K562 (cell line): ENCODE data around the gene NOL12. TPM values are rescaled to one million over a fixed set of nuclear protein-coding genes. Genes with fewer than 3 reads are reported as not detected.

Experiments
- ETV6 ChIP-seq, 3 experiments: fragments of 150-350 bp in 1 of 3; sonication (generic) in 1 of 3; formaldehyde crosslinking in 1 of 3; IDR thresholded peaks; 2 replicates each; pipeline versions ENCODE4 v1.6.1 to v1.8.0; 2014 to 2022; ENCODE audit warnings: borderline replicate concordance in 2 of 3, low read depth in 2 of 3, antibody characterized with exemption in 1 of 3, low read length in 1 of 3, mild to moderate bottlenecking in 1 of 3, missing genetic modification reagents in 1 of 3
- HDAC6 ChIP-seq: IDR thresholded peaks from 2 replicates; pipeline ENCODE4 v1.6.1; 2012; ENCODE audit warnings: low read depth, mild to moderate bottlenecking, control low read depth, inconsistent platforms, low read length, moderate library complexity
- HDGF ChIP-seq: fragments of 450-650 bp; IDR thresholded peaks from 2 replicates; pipeline ENCODE4 v1.6.1; 2016
- HMG20A ChIP-seq: fragments of 450-650 bp; formaldehyde crosslinking; conservative IDR thresholded peaks from 2 replicates; pipeline ENCODE4 v1.4.0; 2020; ENCODE audit warnings: mild to moderate bottlenecking, mixed read lengths
- HNRNPLL ChIP-seq: fragments of 200-400 bp; formaldehyde crosslinking; IDR thresholded peaks from 2 replicates; pipeline ENCODE4 v1.6.1; 2017; ENCODE audit warnings: low read length, low read depth, mild to moderate bottlenecking; ENCODE audit not compliant: poor library complexity, severe bottlenecking
- MXI1 ChIP-seq: IDR thresholded peaks from 2 replicates; pipeline ENCODE4 v1.6.1; 2011; ENCODE audit warnings: low read depth, mild to moderate bottlenecking, improper control_type of control experiment, low read length
- NCOA4 ChIP-seq: fragments of 450-650 bp; IDR thresholded peaks from 2 replicates; pipeline ENCODE4 v1.6.1; 2018; ENCODE audit warnings: mild to moderate bottlenecking; ENCODE audit not compliant: partially characterized antibody
- NUFIP1 ChIP-seq: fragments of 450-650 bp; IDR thresholded peaks from 2 replicates; pipeline ENCODE4 v1.6.1; 2018; ENCODE audit not compliant: partially characterized antibody
- SAP30 ChIP-seq: fragments of 200-600 bp; sonication (generic); IDR thresholded peaks from 2 replicates; pipeline ENCODE4 v1.6.1; 2012; ENCODE audit warnings: borderline replicate concordance, low read depth, mild to moderate bottlenecking, moderate library complexity, low read length, control low read depth, inconsistent platforms; ENCODE audit not compliant: insufficient read depth, poor library complexity, severe bottlenecking
- SIN3A ChIP-seq, 2 experiments: fragments of 150-350 bp in 1 of 2; IDR thresholded peaks; 2 replicates each; pipeline ENCODE4 v1.6.1; 2011 to 2016; ENCODE audit warnings: borderline replicate concordance in 2 of 2, low read depth in 2 of 2, low read length in 2 of 2, mild to moderate bottlenecking in 2 of 2, moderate library complexity in 2 of 2; ENCODE audit not compliant: control insufficient read depth in 1 of 2
- SMAD1 ChIP-seq: fragments of 150-350 bp; IDR thresholded peaks from 2 replicates; pipeline ENCODE4 v1.6.1; 2014; ENCODE audit warnings: low read length, low read depth; ENCODE audit not compliant: partially characterized antibody
- SPI1 ChIP-seq: IDR thresholded peaks from 2 replicates; pipeline ENCODE4 v1.6.1; 2011; ENCODE audit warnings: low read depth, low read length, control low read depth, borderline replicate concordance
- polyA plus RNA-seq, 8 experiments: library from polyadenylated mRNA; depleted of rRNA in 4 of 8; stranded (reverse) in 5 of 8; unstranded in 3 of 8; fragments of >200 nt; fragmentation: Nextera tagmentation in 2 of 8; fragmentation: Illumina TruSeq in 1 of 8; extraction: Ambion mirVana in 2 of 8; extraction: Trizol in 1 of 8; gene quantifications; 2 replicates each; pipeline versions ENCODE4 v1.2.1 to v1.2.3, GENCODE V29; 2011 to 2014; ENCODE audit warnings: inconsistent platforms in 1 of 8, missing spikeins in 1 of 8
- total RNA-seq, 7 experiments: library from RNA; depleted of rRNA in 6 of 7; stranded (reverse); fragments of >200 nt in 6 of 7; fragmentation: Illumina TruSeq in 2 of 7; extraction: Trizol in 2 of 7; gene quantifications; 2 replicates each; pipeline versions ENCODE4 v1.2.1 to v1.2.3, GENCODE V29; 2011 to 2021; ENCODE audit warnings: low replicate concordance in 1 of 7
- TF ChIP-seq, protein P1 (sequence below): fragments of 250-450 bp; sonication (Bioruptor Pico); IDR thresholded peaks from 2 replicates; pipeline ENCODE4 v1.6.1; 2021; ENCODE audit warnings: mild to moderate bottlenecking
- TF ChIP-seq, protein P2 (sequence below): fragments of 200-800 bp; sonication (Bioruptor generic); IDR thresholded peaks from 2 replicates; pipeline ENCODE4 v1.6.1; 2017; ENCODE audit warnings: missing genetic modification characterization, missing compliant biosample characterization
- TF ChIP-seq, protein P3 (sequence below): fragments of 250-450 bp; sonication (Bioruptor Pico); IDR thresholded peaks from 2 replicates; pipeline ENCODE4 v1.5.0; 2021

Gene NOL12
- total and polyA plus RNA-seq, 9 of the 15 experiments (the other 6 are each of a cell fraction or from before 2014, with no cell fraction given) = 2.8 to 40.9 (median 28.5) TPM

DNA sequence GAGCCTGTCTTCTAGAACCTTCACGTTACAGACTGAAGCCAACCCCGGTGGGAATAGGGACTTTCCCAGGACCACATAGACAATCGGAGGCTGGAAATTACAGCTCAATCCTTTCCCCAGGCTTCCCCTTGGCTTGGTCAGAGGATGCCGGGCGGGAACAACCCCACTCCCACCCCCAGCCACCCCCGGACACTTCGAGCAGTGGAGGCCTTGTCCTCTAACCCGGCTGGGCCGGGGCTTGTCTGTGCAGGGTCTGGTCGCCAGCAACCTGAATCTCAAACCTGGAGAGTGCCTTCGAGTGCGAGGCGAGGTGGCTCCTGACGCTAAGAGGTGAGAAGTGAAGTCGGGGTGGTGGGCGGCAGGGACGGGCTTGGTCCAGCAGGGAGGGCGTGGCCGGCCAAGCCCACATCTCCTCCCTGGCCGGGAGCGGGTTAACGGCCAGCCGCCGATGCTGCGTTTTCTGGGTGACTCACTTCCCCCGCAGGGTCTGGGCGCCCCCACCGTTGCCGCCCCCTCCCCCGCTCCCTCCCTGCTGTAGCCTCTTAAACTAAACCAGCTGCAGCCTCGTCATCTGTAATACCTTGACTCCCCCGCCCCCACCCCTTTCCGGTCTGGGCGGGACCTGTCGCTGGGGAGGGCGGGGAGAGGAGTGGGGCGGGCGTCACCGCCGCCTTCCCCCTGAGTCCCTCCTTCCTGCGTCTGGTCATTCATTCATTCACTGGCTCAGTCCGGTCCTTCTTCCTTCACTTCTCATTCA is 9.2 kb upstream of the NOL12 start (continued):
- TF ChIP-seq, protein P1, sequence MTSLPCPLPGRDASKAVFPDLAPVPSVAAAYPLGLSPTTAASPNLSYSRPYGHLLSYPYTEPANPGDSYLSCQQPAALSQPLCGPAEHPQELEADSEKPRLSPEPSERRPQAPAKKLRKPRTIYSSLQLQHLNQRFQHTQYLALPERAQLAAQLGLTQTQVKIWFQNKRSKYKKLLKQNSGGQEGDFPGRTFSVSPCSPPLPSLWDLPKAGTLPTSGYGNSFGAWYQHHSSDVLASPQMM (CRISPR knock-in tag) = no peak
- TF ChIP-seq HNRNPLL = no peak
- no peak for TF ChIP-seq NCOA4
- TF ChIP-seq SMAD1 = no peak
- TF ChIP-seq, protein P2, sequence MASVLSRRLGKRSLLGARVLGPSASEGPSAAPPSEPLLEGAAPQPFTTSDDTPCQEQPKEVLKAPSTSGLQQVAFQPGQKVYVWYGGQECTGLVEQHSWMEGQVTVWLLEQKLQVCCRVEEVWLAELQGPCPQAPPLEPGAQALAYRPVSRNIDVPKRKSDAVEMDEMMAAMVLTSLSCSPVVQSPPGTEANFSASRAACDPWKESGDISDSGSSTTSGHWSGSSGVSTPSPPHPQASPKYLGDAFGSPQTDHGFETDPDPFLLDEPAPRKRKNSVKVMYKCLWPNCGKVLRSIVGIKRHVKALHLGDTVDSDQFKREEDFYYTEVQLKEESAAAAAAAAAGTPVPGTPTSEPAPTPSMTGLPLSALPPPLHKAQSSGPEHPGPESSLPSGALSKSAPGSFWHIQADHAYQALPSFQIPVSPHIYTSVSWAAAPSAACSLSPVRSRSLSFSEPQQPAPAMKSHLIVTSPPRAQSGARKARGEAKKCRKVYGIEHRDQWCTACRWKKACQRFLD (CRISPR knock-in tag) = no peak
- TF ChIP-seq, protein P3, sequence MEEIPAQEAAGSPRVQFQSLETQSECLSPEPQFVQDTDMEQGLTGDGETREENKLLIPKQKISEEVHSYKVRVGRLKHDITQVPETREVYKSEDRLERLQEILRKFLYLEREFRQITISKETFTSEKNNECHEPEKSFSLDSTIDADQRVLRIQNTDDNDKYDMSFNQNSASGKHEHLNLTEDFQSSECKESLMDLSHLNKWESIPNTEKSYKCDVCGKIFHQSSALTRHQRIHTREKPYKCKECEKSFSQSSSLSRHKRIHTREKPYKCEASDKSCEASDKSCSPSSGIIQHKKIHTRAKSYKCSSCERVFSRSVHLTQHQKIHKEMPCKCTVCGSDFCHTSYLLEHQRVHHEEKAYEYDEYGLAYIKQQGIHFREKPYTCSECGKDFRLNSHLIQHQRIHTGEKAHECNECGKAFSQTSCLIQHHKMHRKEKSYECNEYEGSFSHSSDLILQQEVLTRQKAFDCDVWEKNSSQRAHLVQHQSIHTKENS (CRISPR knock-in tag) = no peak
- TF ChIP-seq NUFIP1 = no peak
- no peak for TF ChIP-seq HDGF
- TF ChIP-seq MXI1 = no peak
- TF ChIP-seq HDAC6 = no peak
- TF ChIP-seq HMG20A (CRISPR knock-in tag) = no peak
- TF ChIP-seq SIN3A (IDR thresholded peaks at IDR 0.05; ENCODE audit: borderline replicate concordance in 2 of 2, control insufficient read depth in 1 of 2, low read depth in 2 of 2, low read length in 2 of 2) = no peak; a peak in 1 of 4 replicates
- no peak for TF ChIP-seq SAP30
- no peak for TF ChIP-seq SPI1
- TF ChIP-seq ETV6 (IDR thresholded peaks at IDR 0.05; ENCODE audit: borderline replicate concordance in 1 of 2, low read depth in 2 of 2, low read length in 1 of 2) = no peak
- no peak for TF ChIP-seq ETV6 (CRISPR knock-in tag; IDR thresholded peaks at IDR 0.05; ENCODE audit: borderline replicate concordance)
